Stomach smooth muscle (tissue), 2 donors: ENCODE data around the gene BLTP2.
"Not testable (repeated sequence)": the region's sequence is repeated elsewhere in the genome, so short reads cannot be mapped to it uniquely, and the experiment has no call there.

Source experiments
- H3K27ac ChIP-seq: one replicate; pipeline ENCODE4 v1.7.0; 2013; ENCODE audit warnings: mild to moderate bottlenecking, low read length, inconsistent platforms
- H3K27me3 ChIP-seq, 2 donors: one replicate each; pipeline ENCODE4 v1.7.0; 2013; ENCODE audit warnings: low read length in 2 of 2; ENCODE audit not compliant: insufficient read depth in 2 of 2, control insufficient read depth in 1 of 2
- H3K36me3 ChIP-seq, 2 donors: one replicate each; pipeline ENCODE4 v1.7.0; 2013; ENCODE audit warnings: low read length in 2 of 2; ENCODE audit not compliant: control insufficient read depth in 2 of 2, insufficient read depth in 2 of 2
- H3K4me1 ChIP-seq: one replicate; pipeline ENCODE4 v1.7.0; 2013; ENCODE audit warnings: low read length; ENCODE audit not compliant: control insufficient read depth, insufficient read depth
- H3K4me3 ChIP-seq, 2 donors: one replicate each; pipeline ENCODE4 v1.7.0; 2013; ENCODE audit warnings: low read length in 2 of 2
- H3K9ac ChIP-seq, 2 donors: one replicate each; pipeline ENCODE4 v1.7.0; 2013; ENCODE audit warnings: low read length in 2 of 2, mild to moderate bottlenecking in 1 of 2
- H3K9me3 ChIP-seq, 2 donors: one replicate each; pipeline ENCODE4 v1.7.0; 2013; ENCODE audit warnings: low read length in 2 of 2; ENCODE audit not compliant: control insufficient read depth in 2 of 2
- donor health status: healthy.
- donor health status: Pancreatic carcinoma.

Gene BLTP2

DNA sequence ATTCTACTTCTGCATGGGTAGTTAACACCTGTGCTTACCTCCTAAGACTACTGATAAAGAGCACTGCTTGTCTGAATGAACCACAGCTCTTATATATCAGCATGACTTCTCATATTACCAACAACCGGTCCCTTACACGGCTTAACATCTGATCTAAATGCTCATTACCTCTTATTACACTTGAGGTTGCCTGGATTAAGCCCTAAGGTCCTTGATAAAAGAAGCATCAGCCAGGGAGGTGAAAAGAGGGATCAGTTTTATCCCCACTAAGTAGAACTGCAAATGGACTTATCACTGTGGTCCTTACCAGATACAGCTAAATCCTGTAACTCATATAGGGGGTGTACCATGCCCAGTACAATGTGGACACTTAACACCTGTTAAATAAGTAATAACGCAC, 22.8 kb downstream of the BLTP2 start:
- H3K27ac ChIP-seq, result no peak overlapping the region
- H3K27me3 ChIP-seq, result no peaks in the 10 kb centered on the region
- no peaks in the 10 kb centered on the region for H3K4me1 ChIP-seq
- peaks cover 58 to 64% of the 10 kb centered on the region in 2 donors for H3K36me3 ChIP-seq
- H3K9ac ChIP-seq, result no peak overlapping the region
- H3K4me3 ChIP-seq, result no peak overlapping the region
- no peaks in the 10 kb centered on the region for H3K9me3 ChIP-seq

DNA sequence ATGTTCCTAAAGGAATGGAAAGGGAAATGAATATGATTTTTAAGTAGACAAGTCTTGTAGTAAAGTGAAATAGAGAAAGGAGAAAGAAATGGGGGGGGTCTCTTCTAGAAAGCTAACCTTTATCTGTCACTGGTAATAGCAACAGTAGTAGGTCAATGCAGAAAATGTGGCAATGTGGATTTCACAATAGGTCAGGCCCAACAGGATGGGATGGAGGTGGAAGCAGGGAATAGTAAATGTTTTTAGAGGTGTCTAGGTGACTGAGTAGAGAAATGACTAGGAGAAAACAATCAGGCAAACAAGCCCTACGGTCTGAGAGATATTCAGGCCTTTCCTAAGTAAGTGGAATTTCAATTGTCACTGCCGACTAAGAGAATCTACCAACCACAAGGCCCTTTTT, 24.9 kb downstream of the BLTP2 start:
- H3K9ac ChIP-seq, result no peak overlapping the region
- no peak overlapping the region for H3K4me3 ChIP-seq
- no peaks in the 10 kb centered on the region for H3K27me3 ChIP-seq
- no peak overlapping the region for H3K27ac ChIP-seq
- no peaks in the 10 kb centered on the region for H3K4me1 ChIP-seq
- peaks cover 75 to 77% of the 10 kb centered on the region in 2 donors for H3K36me3 ChIP-seq
- H3K9me3 ChIP-seq, result no peaks in the 10 kb centered on the region

- no peak overlapping the region for H3K9ac ChIP-seq
- no peaks in the 10 kb centered on the region for H3K9me3 ChIP-seq
- H3K27me3 ChIP-seq, result no peaks in the 10 kb centered on the region
- no peak overlapping the region for H3K4me3 ChIP-seq
- H3K27ac ChIP-seq, result no peak overlapping the region
- peaks cover 70 to 72% of the 10 kb centered on the region in 2 donors for H3K36me3 ChIP-seq
- no peaks in the 10 kb centered on the region for H3K4me1 ChIP-seq
Observed at GRCh38 chr17:28618464-28618863, 26.5 kb downstream of the BLTP2 start.

DNA sequence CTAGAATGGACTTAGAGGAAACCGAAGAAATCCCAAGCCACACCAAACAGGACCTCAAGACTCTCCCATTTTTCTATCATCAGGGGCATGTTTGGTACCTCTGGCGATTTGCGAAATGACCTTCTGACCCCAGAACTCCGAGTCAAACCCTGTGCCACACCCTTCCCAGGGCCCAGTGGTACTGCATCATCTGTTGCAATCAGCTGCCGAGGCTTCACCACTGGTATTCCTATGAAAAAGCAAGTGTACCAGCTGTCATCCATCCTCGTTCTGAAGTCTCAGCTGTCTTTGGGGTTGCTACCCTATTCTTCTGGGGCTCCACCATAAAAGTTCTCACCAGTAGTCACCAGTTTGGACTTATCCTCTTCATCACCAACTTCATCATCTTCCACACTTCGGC, 28.7 kb downstream of the BLTP2 start:
- Histone ChIP-seq H3K9ac (no peak overlapping the region), H3K27me3 (no peaks in the 10 kb centered on the region), H3K36me3 (peaks cover 54 to 60% of the 10 kb centered on the region in 2 donors), H3K4me1 (no peaks in the 10 kb centered on the region), H3K27ac (no peak overlapping the region), H3K9me3 (no peaks in the 10 kb centered on the region), H3K4me3 (no peak overlapping the region)

DNA sequence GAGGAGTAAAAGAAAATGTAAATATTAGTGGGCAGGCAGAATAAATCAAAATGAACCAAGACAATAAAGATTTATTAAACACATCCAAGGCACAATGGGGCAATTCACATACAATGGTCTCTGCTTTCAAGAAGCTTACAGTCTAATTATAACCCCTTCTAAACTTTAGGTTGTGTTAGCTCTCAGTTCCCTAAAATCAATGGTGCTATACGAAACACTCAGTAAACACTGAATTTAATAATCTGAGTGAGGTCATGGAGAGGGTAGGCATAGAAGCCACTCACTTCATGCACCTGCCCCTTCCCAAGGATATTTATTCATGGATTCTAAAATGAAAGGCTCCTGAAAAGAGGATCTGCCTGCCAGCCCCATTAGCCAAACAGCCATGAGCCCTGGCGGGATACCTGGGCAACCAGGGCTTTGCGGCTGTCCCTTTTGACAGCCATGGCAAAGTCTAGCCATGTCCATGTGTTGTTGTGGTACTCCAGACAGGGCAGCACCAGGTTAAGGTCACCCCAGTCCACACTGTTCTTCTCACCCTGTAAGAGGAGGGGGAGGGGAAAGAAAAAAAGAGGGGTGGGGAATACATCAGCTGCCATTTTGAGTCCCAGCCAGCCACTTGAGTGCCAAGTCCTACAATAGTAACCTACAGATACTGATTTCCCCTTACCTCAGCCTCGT, 29.6 kb downstream of the BLTP2 start:
- H3K27ac ChIP-seq, result no peak overlapping the region
- no peaks in the 10 kb centered on the region for H3K27me3 ChIP-seq
- H3K36me3 ChIP-seq, result peaks cover 47 to 55% of the 10 kb centered on the region in 2 donors
- no peak overlapping the region for H3K4me3 ChIP-seq
- no peaks in the 10 kb centered on the region for H3K4me1 ChIP-seq
- H3K9ac ChIP-seq, result no peak overlapping the region
- H3K9me3 ChIP-seq, result no peaks in the 10 kb centered on the region

GRCh38 chr17:28613931-28614381, 31.0 kb downstream of the BLTP2 start, which contains the start of gene RSKR:
Gene RSKR (minus strand): TSS chr17:28614185. CDS start chr17:28614161, 24 bp downstream.
- no peaks in the 10 kb centered on the region for H3K9me3 ChIP-seq
- no peak within 1 kb of the TSS for H3K27ac ChIP-seq
- H3K9ac ChIP-seq, result peak within 1 kb of the TSS in 1 of 2 donors; percentile 7
- no peaks in the 10 kb centered on the region for H3K27me3 ChIP-seq
- no peak within 1 kb of the TSS for H3K4me3 ChIP-seq
- H3K36me3 ChIP-seq, result peaks cover 34 to 41% of the 10 kb centered on the region in 2 donors
- no peaks in the 10 kb centered on the region for H3K4me1 ChIP-seq

GRCh38 chr17:28612936-28613872, 31.8 kb downstream of the BLTP2 start:
- Histone ChIP-seq H3K9me3 (no peaks in the 10 kb centered on the region), H3K9ac (peak overlapping the region in 1 of 2 donors; percentile 7), H3K27ac (no peak overlapping the region), H3K36me3 (peaks cover 30 to 35% of the 10 kb centered on the region in 2 donors), H3K4me3 (no peak overlapping the region), H3K27me3 (no peaks in the 10 kb centered on the region), H3K4me1 (no peaks in the 10 kb centered on the region)

- Histone ChIP-seq H3K4me3 (no peak overlapping the region), H3K27ac (no peak overlapping the region), H3K27me3 (no peaks in the 10 kb centered on the region), H3K9me3 (no peaks in the 10 kb centered on the region), H3K4me1 (no peaks in the 10 kb centered on the region), H3K9ac (no peak overlapping the region), H3K36me3 (peaks cover 30 to 35% of the 10 kb centered on the region in 2 donors)
Observed at GRCh38 chr17:28612531-28612930, 32.4 kb downstream of the BLTP2 start.

- no peak overlapping the region for H3K27ac ChIP-seq
- no peaks in the 10 kb centered on the region for H3K9me3 ChIP-seq
- no peak overlapping the region for H3K4me3 ChIP-seq
- no peaks in the 10 kb centered on the region for H3K4me1 ChIP-seq
- no peak overlapping the region for H3K9ac ChIP-seq
- no peaks in the 10 kb centered on the region for H3K27me3 ChIP-seq
- H3K36me3 ChIP-seq, result peaks cover 10 to 14% of the 10 kb centered on the region in 2 donors
Observed at GRCh38 chr17:28610376-28610775, 34.6 kb downstream of the BLTP2 start.

- H3K27me3 ChIP-seq, H3K27ac ChIP-seq, H3K9me3 ChIP-seq, H3K9ac ChIP-seq, H3K4me3 ChIP-seq, H3K36me3 ChIP-seq: not testable (repeated sequence)
- peaks cover 11% of the 10 kb centered on the region for H3K4me1 ChIP-seq
Observed at GRCh38 chr17:28604031-28604430, 40.9 kb downstream of the BLTP2 start.
